Endothelial cell of umbilical vein (primary cell): Measurements from ENCODE around the gene ARHGEF10L. TPM values are rescaled to one million over a fixed set of nuclear protein-coding genes. Genes with fewer than 3 reads are reported as not detected.

Source experiments
- BruUV-seq: library from RNA; stranded (reverse); fragments of 400-500 nt; replicated peaks from 2 replicates; lab custom pipeline; 2021; lab: Mats Ljungman, UMichigan
- CTCF ChIA-PET: fragments of 300-600, 350-600 bp; sonication (Branson Sonifier 250); formaldehyde crosslinking; loops from one replicate; lab custom pipeline; 2021; ENCODE audit warnings: antibody characterized with exemption, inconsistent platforms; lab: Charles Lee
- POLR2A ChIA-PET: fragments of 300-600, 350-600 bp; sonication (Branson Sonifier 250); formaldehyde crosslinking; loops from one replicate; lab custom pipeline; 2021; ENCODE audit warnings: antibody characterized with exemption, inconsistent platforms; lab: Charles Lee
- DNase-seq: peaks from one replicate; pipeline ENCODE4 v3.0.0-alpha.2; 2011; ENCODE audit warnings: low read depth, low spot score
- FAIRE-seq: peaks from 2 replicates; lab custom pipeline; 2011; peaks lifted over from hg19 to GRCh38; lab: Jason Lieb, UNC
- H2AFZ ChIP-seq: 2 replicates; pipeline ENCODE4 v1.6.0; 2012; ENCODE audit warnings: low read depth, low read length, control low read depth, inconsistent platforms
- H3K27ac ChIP-seq: 2 replicates; pipeline ENCODE4 v1.5.1; 2011; ENCODE audit warnings: low read depth, mild to moderate bottlenecking, control low read depth, low read length, moderate library complexity; ENCODE audit not compliant: insufficient read depth
- H3K27me3 ChIP-seq, 2 experiments: 2 replicates each; pipeline versions ENCODE4 v1.6.0 to v1.6.1; 2011; ENCODE audit warnings: low read length in 2 of 2, mixed read lengths in 1 of 2; ENCODE audit not compliant: control insufficient read depth in 2 of 2, insufficient read depth in 2 of 2
- H3K36me3 ChIP-seq, 2 experiments: 2 replicates in 1 of 2; 3 replicates in 1 of 2; pipeline ENCODE4 v1.5.1; 2011; ENCODE audit warnings: low read length in 2 of 2, mild to moderate bottlenecking in 1 of 2, moderate library complexity in 1 of 2; ENCODE audit not compliant: control insufficient read depth in 2 of 2, insufficient read depth in 2 of 2; ENCODE audit errors: extremely low read depth in 1 of 2
- H3K4me1 ChIP-seq: 3 replicates; pipeline ENCODE4 v1.5.1; 2011; ENCODE audit warnings: mild to moderate bottlenecking, low read length; ENCODE audit not compliant: control insufficient read depth, insufficient read depth; ENCODE audit errors: extremely low read depth
- H3K4me2 ChIP-seq: 2 replicates; pipeline ENCODE4 v1.6.1; 2011; ENCODE audit warnings: low read length, control low read depth, mixed read lengths; ENCODE audit not compliant: insufficient read depth
- H3K4me3 ChIP-seq, 3 experiments: fragments of 200-600 bp in 1 of 3; sonication (generic), shearing (Covaris generic) in 1 of 3; replicated peaks in 1 of 3; 2 replicates each; pipeline ENCODE4 v1.5.1; 2011 to 2016; ENCODE audit warnings: control low read depth in 3 of 3, low read length in 3 of 3, mild to moderate bottlenecking in 2 of 3, inconsistent platforms in 1 of 3, low read depth in 1 of 3, moderate library complexity in 1 of 3; ENCODE audit not compliant: insufficient read depth in 1 of 3
- H3K79me2 ChIP-seq: 2 replicates; pipeline ENCODE4 v1.6.0; 2012; ENCODE audit warnings: low read length, inconsistent platforms; ENCODE audit not compliant: control insufficient read depth, insufficient read depth
- H3K9ac ChIP-seq: replicated peaks from 2 replicates; pipeline ENCODE3; 2011; ENCODE audit warnings: low read length, control low read depth; ENCODE audit not compliant: insufficient read depth; ENCODE audit errors: extremely low read depth
- H3K9me1 ChIP-seq: replicated peaks from 3 replicates; pipeline ENCODE4 v1.6.0; 2011; ENCODE audit warnings: mild to moderate bottlenecking, low read length; ENCODE audit not compliant: control insufficient read depth, insufficient read depth; ENCODE audit errors: extremely low read depth
- H3K9me3 ChIP-seq: replicated peaks from 2 replicates; pipeline ENCODE4 v1.5.1; 2012; ENCODE audit warnings: low read length, inconsistent platforms; ENCODE audit not compliant: control insufficient read depth, insufficient read depth
- H4K20me1 ChIP-seq: replicated peaks from 2 replicates; pipeline ENCODE3; 2011; ENCODE audit warnings: mild to moderate bottlenecking, low read length; ENCODE audit not compliant: control insufficient read depth, insufficient read depth; ENCODE audit errors: extremely low read depth
- EZH2 ChIP-seq: IDR thresholded peaks from 2 replicates; pipeline ENCODE4 v1.6.1; 2012; ENCODE audit warnings: borderline replicate concordance, low read depth, mild to moderate bottlenecking, moderate library complexity, low read length, inconsistent platforms; ENCODE audit not compliant: severe bottlenecking
- FOS ChIP-seq: IDR thresholded peaks from 2 replicates; pipeline ENCODE4 v1.6.1; 2011; ENCODE audit warnings: mild to moderate bottlenecking, low read length, moderate library complexity, borderline replicate concordance; ENCODE audit not compliant: insufficient read depth
- GATA2 ChIP-seq: IDR thresholded peaks from 2 replicates; pipeline ENCODE4 v1.7.0; 2011; ENCODE audit warnings: low read depth, mild to moderate bottlenecking, moderate library complexity, mixed read lengths, low read length; ENCODE audit not compliant: insufficient read length, insufficient read depth
- MYC ChIP-seq: IDR thresholded peaks from one replicate; pipeline ENCODE4 v1.6.1; 2011; ENCODE audit warnings: mild to moderate bottlenecking, low read depth, low read length
- POLR2A ChIP-seq: IDR thresholded peaks from 2 replicates; pipeline ENCODE4 v1.6.1; 2012; ENCODE audit warnings: low read depth, mild to moderate bottlenecking, control low read depth, low read length
- POLR2AphosphoS5 ChIP-seq: IDR thresholded peaks from 2 replicates; pipeline ENCODE4 v1.6.1; 2012; ENCODE audit warnings: low read depth, mild to moderate bottlenecking, control low read depth, low read length, moderate library complexity; ENCODE audit not compliant: insufficient read depth
- dilution Hi-C: fragments of 300-500 bp; cut with MboI; formaldehyde crosslinking; loops from one replicate; pipeline ENCODE4 v1.15.0; 2019; ENCODE audit warnings: low sequenced_read_pairs; ENCODE audit not compliant: extremely low pct_ligation_motif_present
- intact Hi-C: fragments of 100-400 bp; cut with micrococcal nuclease; formaldehyde crosslinking; loops from one replicate; pipeline ENCODE4 v1.10.0; 2022
- polyA plus RNA-seq, 4 experiments: library from polyadenylated mRNA; depleted of rRNA in 3 of 4; stranded (reverse) in 3 of 4; unstranded in 1 of 4; fragments of >200 nt; gene quantifications; 2 replicates each; pipeline versions ENCODE4 v1.2.1 to v1.2.3, GENCODE V29; 2011 to 2012; ENCODE audit warnings: missing spikeins in 1 of 4
- total RNA-seq: library from RNA; stranded (reverse); gene quantifications from 2 replicates; pipeline ENCODE4 v1.2.3, GENCODE V29; 2021
- TF ChIP-seq, protein P1 (sequence below): IDR thresholded peaks from 2 replicates; pipeline ENCODE4 v1.6.1; 2011; ENCODE audit not compliant: insufficient read depth, insufficient read length
- TF ChIP-seq, protein P2 (sequence below), 2 donors: IDR thresholded peaks; 1 replicate in 1 of 2; 2 replicates in 1 of 2; pipeline ENCODE4 v1.5.1; 2011; ENCODE audit warnings: low read length in 2 of 2, mild to moderate bottlenecking in 2 of 2, moderate library complexity in 2 of 2, control low read depth in 1 of 2, inconsistent platforms in 1 of 2, low read depth in 1 of 2; ENCODE audit not compliant: insufficient read depth in 1 of 2; ENCODE audit errors: extremely low read depth in 1 of 2

ARHGEF10L gene
- total and polyA plus RNA-seq, 2 donors (not counting 3 experiments of a cell fraction or from before 2014, with no cell fraction given) = 1.9 to 5.2 TPM

DNA sequence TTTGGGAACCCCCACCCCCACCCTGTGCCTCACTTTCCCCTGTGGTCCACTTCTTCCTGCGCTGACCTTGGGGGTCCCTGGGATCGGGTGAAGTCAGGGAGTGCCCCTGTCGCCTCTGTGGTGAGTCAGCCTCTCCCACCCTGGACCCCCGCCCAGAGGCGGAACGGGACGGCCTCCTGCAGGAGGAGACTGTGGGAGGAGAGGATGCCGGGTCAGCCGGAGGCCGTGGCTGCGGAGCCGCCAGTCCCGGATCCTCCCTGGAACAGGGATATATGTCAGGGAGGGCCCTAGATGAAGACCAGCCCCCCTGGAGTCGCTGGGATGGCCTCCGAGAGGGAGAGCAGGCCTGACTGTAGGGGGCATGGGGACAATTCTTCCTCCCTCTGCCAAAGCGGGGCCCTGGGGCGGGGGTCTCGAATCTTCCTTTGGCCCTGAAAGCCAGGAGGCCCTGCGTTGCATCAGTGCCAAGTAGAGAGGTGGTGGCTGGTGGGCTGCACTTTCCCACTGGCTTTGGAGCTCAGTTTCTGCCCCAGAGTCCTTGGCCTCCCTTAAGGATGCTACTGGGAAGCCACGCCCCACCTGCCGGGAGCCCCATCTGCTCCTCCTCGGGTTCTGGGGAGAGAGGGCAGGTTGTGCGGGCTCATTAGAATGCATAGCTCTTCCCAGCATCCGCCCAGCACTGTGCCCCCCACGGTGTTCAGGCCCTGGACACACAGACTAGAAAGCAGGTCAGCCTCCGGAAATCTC lies 930 bp downstream of the ARHGEF10L start:
- Histone ChIP-seq H3K27ac (peak overlapping the region; percentile 25), H2AFZ (peak overlapping the region; percentile 97), H3K27me3 (peaks cover 3 to 6% of the 10 kb centered on the region in 2 experiments), H3K9ac (peak overlapping the region; percentile 76), H3K9me1 (no peaks in the 10 kb centered on the region), H3K9me3 (no peaks in the 10 kb centered on the region), H3K36me3 (no peaks in the 10 kb centered on the region), H3K4me1 (no peaks in the 10 kb centered on the region), H3K4me2 (peak overlapping the region; percentile 87), H3K4me3 (peak overlapping the region; percentile 34 to 77 (median 62)), H3K79me2 (no peaks in the 10 kb centered on the region), H4K20me1 (no peaks in the 10 kb centered on the region)
- POLR2A ChIA-PET = no interaction called here
- intact Hi-C loops (no loop called here), dilution Hi-C loops (no loop called here)
- DNase-seq = no peak
- CTCF ChIA-PET = interaction anchor here (0.7 to 3.1 kb wide), 4 partner anchors 9 to 66 kb away, joined by 3 to 20 read pairs (median 8); no protein-coding TSS in a partner anchor
- TF ChIP-seq POLR2AphosphoS5 (no peak), EZH2 (peak; percentile 7)
- TF ChIP-seq, protein P1, sequence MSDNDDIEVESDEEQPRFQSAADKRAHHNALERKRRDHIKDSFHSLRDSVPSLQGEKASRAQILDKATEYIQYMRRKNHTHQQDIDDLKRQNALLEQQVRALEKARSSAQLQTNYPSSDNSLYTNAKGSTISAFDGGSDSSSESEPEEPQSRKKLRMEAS = no peak
- FAIRE-seq = no peak
- no TSS peak for BruUV-seq

DNA sequence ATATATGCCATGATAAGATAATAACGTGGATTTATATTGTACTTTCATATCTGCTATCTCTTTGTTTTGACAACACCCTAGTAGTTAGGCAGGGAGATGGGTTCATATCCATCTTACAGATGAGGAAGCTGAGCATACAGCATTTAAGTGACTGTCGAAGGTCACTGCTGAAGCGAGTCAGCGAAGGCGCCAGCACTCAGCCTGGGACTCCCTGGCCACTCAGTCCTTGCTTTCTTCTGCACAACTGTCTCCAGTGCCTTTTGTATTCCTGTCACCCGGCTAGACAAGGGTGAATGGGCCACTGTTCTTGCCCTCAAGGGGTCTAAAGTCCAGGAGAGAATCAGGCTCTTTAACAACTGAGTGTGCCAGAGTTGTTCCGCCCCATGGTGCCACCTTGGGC lies 3.1 kb downstream of the ARHGEF10L start:
- dilution Hi-C loops (no loop called here), intact Hi-C loops (no loop called here)
- DNase-seq (no peak), FAIRE-seq (no peak)
- H3K4me3 ChIP-seq = no peak overlapping the region
- H3K4me1 ChIP-seq = no peaks in the 10 kb centered on the region
- H3K9me1 ChIP-seq = no peaks in the 10 kb centered on the region
- H3K27ac ChIP-seq = no peak overlapping the region
- no peaks in the 10 kb centered on the region for H4K20me1 ChIP-seq
- no peak overlapping the region for H3K9ac ChIP-seq
- no peaks in the 10 kb centered on the region for H3K9me3 ChIP-seq
- H3K4me2 ChIP-seq = no peak overlapping the region
- no peaks in the 10 kb centered on the region for H3K36me3 ChIP-seq
- POLR2A ChIA-PET = no interaction called here
- no peak for TF ChIP-seq POLR2AphosphoS5
- TF ChIP-seq FOS = no peak
- TF ChIP-seq GATA2 = no peak
- no peak for TF ChIP-seq EZH2
- TF ChIP-seq, protein P1 = no peak
- TF ChIP-seq POLR2A = no peak
- TF ChIP-seq MYC = no peak
- TF ChIP-seq, protein P2, sequence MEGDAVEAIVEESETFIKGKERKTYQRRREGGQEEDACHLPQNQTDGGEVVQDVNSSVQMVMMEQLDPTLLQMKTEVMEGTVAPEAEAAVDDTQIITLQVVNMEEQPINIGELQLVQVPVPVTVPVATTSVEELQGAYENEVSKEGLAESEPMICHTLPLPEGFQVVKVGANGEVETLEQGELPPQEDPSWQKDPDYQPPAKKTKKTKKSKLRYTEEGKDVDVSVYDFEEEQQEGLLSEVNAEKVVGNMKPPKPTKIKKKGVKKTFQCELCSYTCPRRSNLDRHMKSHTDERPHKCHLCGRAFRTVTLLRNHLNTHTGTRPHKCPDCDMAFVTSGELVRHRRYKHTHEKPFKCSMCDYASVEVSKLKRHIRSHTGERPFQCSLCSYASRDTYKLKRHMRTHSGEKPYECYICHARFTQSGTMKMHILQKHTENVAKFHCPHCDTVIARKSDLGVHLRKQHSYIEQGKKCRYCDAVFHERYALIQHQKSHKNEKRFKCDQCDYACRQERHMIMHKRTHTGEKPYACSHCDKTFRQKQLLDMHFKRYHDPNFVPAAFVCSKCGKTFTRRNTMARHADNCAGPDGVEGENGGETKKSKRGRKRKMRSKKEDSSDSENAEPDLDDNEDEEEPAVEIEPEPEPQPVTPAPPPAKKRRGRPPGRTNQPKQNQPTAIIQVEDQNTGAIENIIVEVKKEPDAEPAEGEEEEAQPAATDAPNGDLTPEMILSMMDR (IDR thresholded peaks at IDR 0.05; ENCODE audit: extremely low read depth in 1 of 2, insufficient read depth in 1 of 2, low read depth in 1 of 2, low read length in 2 of 2) = no peak
- no peak overlapping the region for H2AFZ ChIP-seq
- no peaks in the 10 kb centered on the region for H3K79me2 ChIP-seq
- BruUV-seq = no TSS peak
- CTCF ChIA-PET = interaction anchor here (3.1 kb wide), 1 partner anchor 11 kb away, joined by 11 read pairs; no protein-coding TSS in a partner anchor
- H3K27me3 ChIP-seq = peaks cover 3 to 6% of the 10 kb centered on the region in 2 experiments
